HepG2 (cell line): ENCODE results near the gene PLCL2. TPM values are rescaled to one million over a fixed set of nuclear protein-coding genes. Genes with fewer than 3 reads are reported as not detected.

Source experiments
- ATAC-seq: fragments of 200-7000 bp; cut with Tn5 transposase; 3 replicates; pipeline ENCODE4 v1.9.1; 2020; ENCODE audit warnings: mild to moderate bottlenecking, moderate library complexity
- BruUV-seq: library from RNA; stranded (reverse); fragments of 400-500 nt; replicated peaks from 2 replicates; lab custom pipeline; 2021; lab: Mats Ljungman, UMichigan
- CTCF ChIA-PET: fragments of 300-600 bp; formaldehyde crosslinking; extraction: SDS; loops from one replicate; lab custom pipeline; 2021; ENCODE audit warnings: low total read pairs, inconsistent platforms, low intra/inter-chr PET ratio; lab: Yijun Ruan, JAX
- POLR2A ChIA-PET: fragments of 350-600 bp; sonication (Branson Sonifier 250); formaldehyde crosslinking; loops from one replicate; lab custom pipeline; 2020; ENCODE audit warnings: antibody characterized with exemption, inconsistent platforms; lab: Yijun Ruan, JAX
- DNase-seq: peaks from one replicate; pipeline ENCODE4 v3.0.0-alpha.2; 2015; ENCODE audit warnings: low spot score
- FAIRE-seq: peaks from 3 replicates; lab custom pipeline; 2011; peaks lifted over from hg19 to GRCh38; lab: Jason Lieb, UNC
- H2AFZ ChIP-seq: one replicate; pipeline ENCODE4 v1.6.1; 2011; ENCODE audit warnings: low read length, inconsistent platforms
- H3K27ac ChIP-seq: fragments of 300-600 bp; 3 replicates; pipeline ENCODE4 v1.8.0; 2011; ENCODE audit warnings: mixed run types, mild to moderate bottlenecking, mixed read lengths, low read length, inconsistent platforms; ENCODE audit not compliant: insufficient read depth; ENCODE audit errors: extremely low read length
- H3K27me3 ChIP-seq, 2 experiments: fragments of 200-600 bp in 1 of 2; 2 replicates in 1 of 2; 3 replicates in 1 of 2; pipeline versions ENCODE4 v1.6.0 to v1.8.0; 2011; ENCODE audit warnings: low read length in 2 of 2, mild to moderate bottlenecking in 2 of 2, moderate library complexity in 2 of 2, inconsistent platforms in 1 of 2; ENCODE audit not compliant: insufficient read depth in 2 of 2, control insufficient read depth in 1 of 2
- H3K36me3 ChIP-seq, 2 experiments: fragments of 200-600 bp in 1 of 2; replicated peaks in 1 of 2; 2 replicates in 1 of 2; 3 replicates in 1 of 2; pipeline versions ENCODE4 v1.5.1 to v1.8.0; 2011; ENCODE audit warnings: low read length in 2 of 2, inconsistent platforms in 1 of 2; ENCODE audit not compliant: insufficient read depth in 2 of 2, control insufficient read depth in 1 of 2
- H3K4me1 ChIP-seq: 2 replicates; pipeline ENCODE4 v1.5.1; 2012; ENCODE audit warnings: low read length, inconsistent platforms; ENCODE audit not compliant: insufficient read depth
- H3K4me2 ChIP-seq: 2 replicates; pipeline ENCODE4 v1.6.0; 2011; ENCODE audit warnings: low read depth, low read length, inconsistent platforms
- H3K4me3 ChIP-seq, 3 experiments: fragments of 200-600 bp in 1 of 3; sonication (generic), shearing (Covaris generic) in 1 of 3; replicated peaks in 1 of 3; 2 replicates each; pipeline ENCODE4 v1.5.1; 2011 to 2016; ENCODE audit warnings: low read length in 3 of 3, inconsistent platforms in 2 of 3, low read depth in 2 of 3, mild to moderate bottlenecking in 2 of 3, control low read depth in 1 of 3, mixed read lengths in 1 of 3; ENCODE audit not compliant: insufficient read depth in 1 of 3
- H3K79me2 ChIP-seq: one replicate; pipeline ENCODE4 v1.6.1; 2011; ENCODE audit warnings: low read length, inconsistent platforms; ENCODE audit not compliant: insufficient read depth
- H3K9ac ChIP-seq: 2 replicates; pipeline ENCODE4 v1.6.0; 2011; ENCODE audit warnings: mild to moderate bottlenecking, low read depth, low read length, inconsistent platforms; ENCODE audit not compliant: insufficient read depth
- H3K9me3 ChIP-seq: 2 replicates; pipeline ENCODE4 v1.5.1; 2012; ENCODE audit warnings: mild to moderate bottlenecking, low read length
- H4K20me1 ChIP-seq: 2 replicates; pipeline ENCODE4 v1.6.0; 2011; ENCODE audit warnings: inconsistent platforms, mild to moderate bottlenecking, low read length, moderate library complexity; ENCODE audit not compliant: insufficient read depth
- CHD2 ChIP-seq: IDR thresholded peaks from 2 replicates; pipeline ENCODE4 v1.6.1; 2011; ENCODE audit warnings: low read depth, low read length, improper control_type of control experiment
- HOXA7 ChIP-seq: sonication (generic); formaldehyde crosslinking; IDR thresholded peaks from 2 replicates; pipeline ENCODE4 v1.8.1; 2022; ENCODE audit warnings: mild to moderate bottlenecking, missing genetic modification reagents, moderate library complexity
- LCORL ChIP-seq, 2 experiments: fragments of 450-650 bp in 1 of 2; sonication (generic) in 1 of 2; formaldehyde crosslinking in 1 of 2; IDR thresholded peaks; 2 replicates each; pipeline versions ENCODE4 v1.5.0 to v1.6.1; 2017 to 2020; ENCODE audit warnings: antibody characterized with exemption in 1 of 2, missing genetic modification reagents in 1 of 2
- MAF1 ChIP-seq: sonication (generic); formaldehyde crosslinking; IDR thresholded peaks from 2 replicates; pipeline ENCODE4 v1.5.0; 2020; ENCODE audit warnings: missing genetic modification reagents, borderline replicate concordance
- MBNL3 ChIP-seq: fragments of 250-450 bp; sonication (Bioruptor Pico); conservative IDR thresholded peaks from 2 replicates; pipeline ENCODE4 v1.8.0; 2022; ENCODE audit warnings: mild to moderate bottlenecking, inconsistent platforms
- MTF2 ChIP-seq: sonication (generic); formaldehyde crosslinking; IDR thresholded peaks from 2 replicates; pipeline ENCODE4 v1.5.0; 2020; ENCODE audit warnings: missing genetic modification reagents, borderline replicate concordance
- NAIF1 ChIP-seq: sonication (generic); formaldehyde crosslinking; IDR thresholded peaks from 2 replicates; pipeline ENCODE4 v1.5.0; 2020; ENCODE audit warnings: mild to moderate bottlenecking, missing genetic modification reagents, borderline replicate concordance
- SALL1 ChIP-seq: sonication (generic); formaldehyde crosslinking; IDR thresholded peaks from 2 replicates; pipeline ENCODE4 v1.8.0; 2022; ENCODE audit warnings: mild to moderate bottlenecking, missing genetic modification reagents
- TAF1 ChIP-seq: sonication (generic); formaldehyde crosslinking; IDR thresholded peaks from 2 replicates; pipeline ENCODE4 v1.4.0; 2020; ENCODE audit warnings: missing genetic modification reagents
- ZMAT3 ChIP-seq: sonication (generic); formaldehyde crosslinking; conservative IDR thresholded peaks from 2 replicates; pipeline ENCODE4 v1.7.0; 2021; ENCODE audit warnings: missing genetic modification reagents
- ZNF577 ChIP-seq: sonication (generic); formaldehyde crosslinking; IDR thresholded peaks from 2 replicates; pipeline ENCODE4 v1.4.0; 2020; ENCODE audit warnings: mild to moderate bottlenecking, low read depth, missing genetic modification reagents, borderline replicate concordance
- ZNF841 ChIP-seq: sonication (generic); formaldehyde crosslinking; IDR thresholded peaks from 2 replicates; pipeline ENCODE4 v1.8.1; 2023; ENCODE audit warnings: missing genetic modification reagents, borderline replicate concordance
- ZSCAN20 ChIP-seq: sonication (generic); formaldehyde crosslinking; IDR thresholded peaks from 2 replicates; pipeline ENCODE4 v1.4.0; 2020; ENCODE audit warnings: missing genetic modification reagents, mild to moderate bottlenecking, borderline replicate concordance
- WGBS: methylation state at CpG from one replicate; pipeline ENCODE4 v1.1.6; 2017; ENCODE audit warnings: low lambda C conversion rate; 5-methylcytosine and 5-hydroxymethylcytosine counted together
- in situ Hi-C: cut with HindIII; loops from 2 replicates; pipeline ENCODE4 v1.10.0; 2017; ENCODE audit warnings: low pct_unique_long_range_greater_than_20kb; ENCODE audit not compliant: extremely low pct_ligation_motif_present
- intact Hi-C: fragments of 100-400 bp; cut with micrococcal nuclease; formaldehyde crosslinking; loops from one replicate; pipeline ENCODE4 v1.10.0; 2022; ENCODE audit not compliant: unreplicated experiment
- polyA plus RNA-seq, 8 experiments: library from polyadenylated mRNA; depleted of rRNA in 3 of 8; stranded (reverse) in 7 of 8; unstranded in 1 of 8; fragments of >200 nt; fragmentation: Illumina TruSeq in 4 of 8; extraction: Trizol in 4 of 8; gene quantifications; 2 replicates each; pipeline versions ENCODE4 v1.2.1 to v1.2.3, GENCODE V29; 2011 to 2016; ENCODE audit warnings: low read depth in 4 of 8, missing spikeins in 1 of 8, mixed read lengths in 1 of 8; ENCODE audit not compliant: insufficient read depth in 1 of 8
- total RNA-seq, 5 experiments: library from RNA; depleted of rRNA; stranded (reverse); fragments of >200 nt; fragmentation: Illumina TruSeq; extraction: Trizol; gene quantifications; 2 replicates each; pipeline ENCODE4 v1.2.3, GENCODE V29; 2016; ENCODE audit warnings: low read depth in 1 of 5

Gene PLCL2
- total and polyA plus RNA-seq, 2 of the 13 experiments (the other 11 are each of a cell fraction or from before 2014, with no cell fraction given) = not detected

GRCh38 chr3:17040322-17040989 lies 155.7 kb downstream of the PLCL2 start:
- Histone ChIP-seq H3K9me3 (no peaks in the 10 kb centered on the region), H3K79me2 (no peaks in the 10 kb centered on the region), H3K9ac (no peak overlapping the region), H4K20me1 (no peaks in the 10 kb centered on the region), H3K4me2 (no peak overlapping the region), H3K36me3 (no peaks in the 10 kb centered on the region), H2AFZ (no peak overlapping the region), H3K27me3 (no peaks in the 10 kb centered on the region), H3K4me3 (no peak overlapping the region), H3K27ac (no peak overlapping the region), H3K4me1 (no peaks in the 10 kb centered on the region)
- TF ChIP-seq CHD2 = no peak
- TF ChIP-seq MTF2 (CRISPR knock-in tag) = no peak
- no peak for TF ChIP-seq ZSCAN20 (CRISPR knock-in tag)
- TF ChIP-seq TAF1 (CRISPR knock-in tag) = no peak
- TF ChIP-seq SALL1 (CRISPR knock-in tag) = no peak
- TF ChIP-seq ZNF577 = no peak
- TF ChIP-seq HOXA7 (CRISPR knock-in tag) = no peak
- no peak for TF ChIP-seq LCORL (IDR thresholded peaks at IDR 0.05)
- no peak for TF ChIP-seq LCORL (CRISPR knock-in tag; IDR thresholded peaks at IDR 0.05)
- TF ChIP-seq ZMAT3 = no peak
- TF ChIP-seq MBNL3 = no peak
- no peak for TF ChIP-seq ZNF841 (CRISPR knock-in tag)
- TF ChIP-seq MAF1 = no peak
- no peak for TF ChIP-seq NAIF1
- no peak for ATAC-seq
- no peak for FAIRE-seq
- DNase-seq = no peak
- in situ Hi-C loops = loop anchor here (25.0 kb wide), 1 partner anchor 428 kb away; the partner anchor contains the start of gene DAZL
- no TSS peak for BruUV-seq
- intact Hi-C loops = no loop called here
- CTCF ChIA-PET = no interaction called here
- WGBS = 32% methylated on average over 5 of the region's 5 CpGs
- POLR2A ChIA-PET = no interaction called here
